Fibroblast of villous mesenchyme (primary cell): ENCODE results near the gene LRRN4. TPM values are rescaled to one million over a fixed set of nuclear protein-coding genes. Genes with fewer than 3 reads are reported as not detected.

ENCODE experiments used
- DNase-seq: peaks from one replicate; pipeline ENCODE4 v3.0.0-alpha.2; 2010; ENCODE audit warnings: low read depth
- H3K4me3 ChIP-seq: 2 replicates; pipeline ENCODE4 v1.5.1; 2011; ENCODE audit warnings: low read depth, mild to moderate bottlenecking, low read length
- CTCF ChIP-seq: IDR thresholded peaks from 2 replicates; pipeline ENCODE4 v1.5.1; 2012; ENCODE audit warnings: low read depth, mild to moderate bottlenecking, low read length; ENCODE audit not compliant: insufficient read depth
- total RNA-seq: library from RNA; depleted of rRNA; stranded (reverse); fragments of >200 nt; gene quantifications from 2 replicates; pipeline ENCODE4 v1.2.3, GENCODE V29; 2012

LRRN4 gene
- total RNA-seq, 1 donor: not detected

GRCh38 chr20:6066582-6066981 is 12.7 kb upstream of the LRRN4 start:
- TF ChIP-seq CTCF: no peak
- H3K4me3 ChIP-seq: no peak overlapping the region

GRCh38 chr20:6061544-6061943 is 7.7 kb upstream of the LRRN4 start:
- H3K4me3 ChIP-seq: no peak overlapping the region
- TF ChIP-seq CTCF: no peak
- DNase-seq: no peak

More at GRCh38 chr20:6066582-6066981, 12.7 kb upstream of the LRRN4 start:
- no peak for DNase-seq

- no peak for DNase-seq
- H3K4me3 ChIP-seq: no peak overlapping the region
- no peak for TF ChIP-seq CTCF
These were observed 6.4 kb upstream of the LRRN4 start for GRCh38 chr20:6060213-6060612.

- no peak overlapping the region for H3K4me3 ChIP-seq
- no peak for TF ChIP-seq CTCF
- DNase-seq: no peak
These were observed 4.9 kb upstream of the LRRN4 start for GRCh38 chr20:6058684-6059295.

GRCh38 chr20:6057691-6058090 is 3.8 kb upstream of the LRRN4 start:
- DNase-seq: no peak
- no peak for TF ChIP-seq CTCF

GRCh38 chr20:6057139-6057538 is 3.3 kb upstream of the LRRN4 start:
- no peak for DNase-seq
- TF ChIP-seq CTCF: no peak
- no peak overlapping the region for H3K4me3 ChIP-seq

More at GRCh38 chr20:6057691-6058090, 3.8 kb upstream of the LRRN4 start:
- no peak overlapping the region for H3K4me3 ChIP-seq
